Measurements from ENCODE around the gene BARHL1.

The BARHL1 gene

DNA sequence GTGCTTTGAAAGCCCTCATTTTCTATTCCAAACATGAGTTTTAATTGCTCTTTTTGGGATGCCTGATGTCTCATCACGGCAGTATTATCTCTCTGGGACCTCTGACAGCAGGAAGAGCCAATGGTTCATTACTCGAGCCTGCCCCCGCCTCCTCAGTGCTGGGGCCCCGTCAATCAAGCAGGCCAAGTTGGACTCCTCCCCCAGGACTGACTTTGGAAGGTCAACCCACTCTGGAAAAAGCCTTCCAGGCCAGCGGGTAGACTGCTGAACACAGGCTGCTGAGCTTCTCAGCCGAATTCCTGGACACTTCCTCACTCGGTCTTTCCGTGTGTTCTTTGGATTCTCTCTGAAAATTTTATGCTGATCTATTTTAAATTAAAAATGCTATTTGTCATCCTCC, 9.5 kb upstream of the BARHL1 start:
- no peak for DNase-seq (ENCODE audit: low spot score)
- TF ChIP-seq, protein P1, sequence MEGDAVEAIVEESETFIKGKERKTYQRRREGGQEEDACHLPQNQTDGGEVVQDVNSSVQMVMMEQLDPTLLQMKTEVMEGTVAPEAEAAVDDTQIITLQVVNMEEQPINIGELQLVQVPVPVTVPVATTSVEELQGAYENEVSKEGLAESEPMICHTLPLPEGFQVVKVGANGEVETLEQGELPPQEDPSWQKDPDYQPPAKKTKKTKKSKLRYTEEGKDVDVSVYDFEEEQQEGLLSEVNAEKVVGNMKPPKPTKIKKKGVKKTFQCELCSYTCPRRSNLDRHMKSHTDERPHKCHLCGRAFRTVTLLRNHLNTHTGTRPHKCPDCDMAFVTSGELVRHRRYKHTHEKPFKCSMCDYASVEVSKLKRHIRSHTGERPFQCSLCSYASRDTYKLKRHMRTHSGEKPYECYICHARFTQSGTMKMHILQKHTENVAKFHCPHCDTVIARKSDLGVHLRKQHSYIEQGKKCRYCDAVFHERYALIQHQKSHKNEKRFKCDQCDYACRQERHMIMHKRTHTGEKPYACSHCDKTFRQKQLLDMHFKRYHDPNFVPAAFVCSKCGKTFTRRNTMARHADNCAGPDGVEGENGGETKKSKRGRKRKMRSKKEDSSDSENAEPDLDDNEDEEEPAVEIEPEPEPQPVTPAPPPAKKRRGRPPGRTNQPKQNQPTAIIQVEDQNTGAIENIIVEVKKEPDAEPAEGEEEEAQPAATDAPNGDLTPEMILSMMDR (IDR thresholded peaks at IDR 0.05; ENCODE audit: extremely low read depth, missing control alignments): no peak

DNA sequence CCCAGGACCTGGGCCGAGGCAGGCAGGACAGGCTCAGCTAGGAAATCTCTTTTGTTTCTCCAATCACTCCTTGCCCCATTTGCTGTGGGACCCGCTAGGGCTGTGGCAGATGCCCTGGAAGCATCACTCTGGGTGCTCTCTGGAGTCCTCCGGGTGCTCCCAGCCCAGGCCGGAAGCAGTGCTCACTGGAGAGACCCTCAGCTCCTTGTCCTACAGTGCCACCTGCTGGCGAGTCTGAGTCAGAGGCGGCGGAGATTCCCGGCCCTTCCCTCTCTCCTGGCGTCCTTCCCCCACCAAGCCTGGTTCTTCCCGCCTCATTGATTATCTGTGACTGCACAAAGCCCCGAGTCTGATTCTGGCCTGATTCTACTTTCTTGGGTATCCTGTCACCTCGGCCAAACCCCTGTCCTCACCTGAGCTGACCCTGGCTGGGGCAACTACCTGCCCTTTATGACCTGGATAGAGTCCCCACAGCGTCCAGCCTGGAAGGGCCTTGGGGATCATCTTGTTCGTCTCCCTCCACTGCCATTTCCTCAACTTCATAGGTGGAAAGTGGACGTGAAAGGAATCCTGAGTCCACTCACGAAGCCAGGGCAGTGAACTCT, 7.3 kb upstream of the BARHL1 start:
- TF ChIP-seq, protein P1 (IDR thresholded peaks at IDR 0.05; ENCODE audit: extremely low read depth, missing control alignments): peak; percentile 33
- DNase-seq (ENCODE audit: low spot score): peak; percentile 80

DNA sequence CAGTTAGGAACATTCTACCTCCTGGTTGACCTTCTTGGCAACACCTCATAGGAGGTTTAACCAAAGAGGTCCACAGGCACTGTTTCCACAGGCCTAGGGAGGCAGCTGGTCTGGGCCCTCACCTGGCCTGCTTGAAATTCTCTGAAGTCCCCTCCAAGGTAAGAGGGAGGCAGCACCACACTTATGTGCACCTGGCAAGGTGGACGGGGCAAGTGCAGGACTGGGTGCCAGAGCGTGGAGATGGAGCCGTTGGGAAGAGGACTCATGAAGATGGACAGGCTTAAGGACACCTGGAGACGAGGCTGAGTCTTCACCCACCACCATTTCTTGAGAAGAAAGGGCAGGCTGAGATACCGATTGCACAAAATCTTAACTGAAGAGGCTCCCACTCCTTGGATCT, 6.6 kb upstream of the BARHL1 start:
- TF ChIP-seq, protein P1 (IDR thresholded peaks at IDR 0.05; ENCODE audit: extremely low read depth, missing control alignments): no peak

DNA sequence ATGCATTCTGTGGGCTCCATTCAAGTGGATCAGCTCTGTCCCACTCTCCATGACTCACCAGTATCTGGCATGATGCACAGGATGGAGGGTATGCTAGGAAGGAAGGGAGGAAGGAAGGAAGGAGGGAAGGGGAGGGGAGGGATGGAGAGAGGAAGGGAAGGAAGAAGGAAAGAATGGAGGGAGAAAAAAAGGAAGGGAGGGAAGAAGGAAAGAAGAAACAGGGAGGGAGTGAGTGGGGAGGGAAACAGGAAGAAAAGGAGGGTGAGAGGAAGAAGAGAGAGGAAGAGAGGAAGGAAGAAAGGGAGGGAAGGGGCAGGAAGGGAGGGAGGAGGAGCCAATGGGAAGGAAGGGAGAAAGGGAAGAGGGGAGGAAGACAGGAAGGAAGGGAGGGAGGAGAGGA, 5.3 kb upstream of the BARHL1 start:
- DNase-seq (ENCODE audit: low spot score): no peak
- TF ChIP-seq, protein P1 (IDR thresholded peaks at IDR 0.05; ENCODE audit: extremely low read depth, missing control alignments): no peak

More for the DNA sequence above, 6.6 kb upstream of the BARHL1 start:
- DNase-seq (ENCODE audit: low spot score): no peak

DNA sequence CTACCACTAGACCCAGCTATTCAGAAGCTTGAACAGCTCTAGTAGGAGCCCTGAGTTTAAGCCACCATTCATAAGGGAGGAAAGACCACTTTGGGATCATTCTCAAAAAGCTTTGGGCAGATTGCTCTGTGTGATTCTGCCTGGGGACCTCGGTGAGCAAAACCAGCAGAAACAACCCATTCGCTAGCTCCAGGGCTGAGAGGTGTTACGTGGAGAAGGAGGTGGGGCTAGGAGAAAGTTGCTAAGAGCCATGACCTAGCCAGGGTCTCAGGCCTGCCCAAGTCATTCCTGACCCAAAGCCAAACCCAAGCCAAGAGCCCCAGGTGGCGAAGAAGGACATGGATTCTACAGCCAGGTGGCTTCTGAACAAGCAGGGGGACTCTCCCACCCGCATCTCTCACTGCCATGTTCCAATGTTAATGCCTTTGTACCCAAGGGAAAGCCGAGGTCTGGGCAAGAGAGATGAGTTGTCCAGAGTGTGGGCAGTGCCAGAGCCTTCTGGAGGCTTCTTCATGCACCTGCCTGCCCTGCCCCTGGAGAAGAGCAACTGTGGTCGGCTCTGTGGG, 4.0 kb upstream of the BARHL1 start:
- TF ChIP-seq, protein P1 (IDR thresholded peaks at IDR 0.05; ENCODE audit: extremely low read depth, missing control alignments): no peak
- DNase-seq (ENCODE audit: low spot score): no peak

DNA sequence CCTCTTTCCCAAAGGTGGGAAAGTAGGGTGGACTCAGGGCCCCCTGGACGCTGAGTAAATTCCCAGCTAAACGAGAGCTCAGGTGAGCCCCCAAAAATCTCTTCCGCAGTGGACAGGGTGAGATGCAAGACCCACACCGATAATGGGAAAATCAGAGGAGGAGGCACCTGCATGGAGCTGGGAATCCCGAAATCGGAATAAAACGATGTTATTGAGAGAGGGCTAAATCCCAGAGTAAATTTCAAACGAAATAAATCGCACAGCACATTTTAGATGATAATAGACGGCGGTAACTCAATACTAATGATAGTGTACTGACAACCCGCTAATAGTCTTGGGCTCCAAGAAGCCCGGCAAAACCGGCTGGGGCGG, 3.0 kb upstream of the BARHL1 start:
- TF ChIP-seq, protein P1 (IDR thresholded peaks at IDR 0.05; ENCODE audit: extremely low read depth, missing control alignments): no peak
- DNase-seq (ENCODE audit: low spot score): no peak

DNA sequence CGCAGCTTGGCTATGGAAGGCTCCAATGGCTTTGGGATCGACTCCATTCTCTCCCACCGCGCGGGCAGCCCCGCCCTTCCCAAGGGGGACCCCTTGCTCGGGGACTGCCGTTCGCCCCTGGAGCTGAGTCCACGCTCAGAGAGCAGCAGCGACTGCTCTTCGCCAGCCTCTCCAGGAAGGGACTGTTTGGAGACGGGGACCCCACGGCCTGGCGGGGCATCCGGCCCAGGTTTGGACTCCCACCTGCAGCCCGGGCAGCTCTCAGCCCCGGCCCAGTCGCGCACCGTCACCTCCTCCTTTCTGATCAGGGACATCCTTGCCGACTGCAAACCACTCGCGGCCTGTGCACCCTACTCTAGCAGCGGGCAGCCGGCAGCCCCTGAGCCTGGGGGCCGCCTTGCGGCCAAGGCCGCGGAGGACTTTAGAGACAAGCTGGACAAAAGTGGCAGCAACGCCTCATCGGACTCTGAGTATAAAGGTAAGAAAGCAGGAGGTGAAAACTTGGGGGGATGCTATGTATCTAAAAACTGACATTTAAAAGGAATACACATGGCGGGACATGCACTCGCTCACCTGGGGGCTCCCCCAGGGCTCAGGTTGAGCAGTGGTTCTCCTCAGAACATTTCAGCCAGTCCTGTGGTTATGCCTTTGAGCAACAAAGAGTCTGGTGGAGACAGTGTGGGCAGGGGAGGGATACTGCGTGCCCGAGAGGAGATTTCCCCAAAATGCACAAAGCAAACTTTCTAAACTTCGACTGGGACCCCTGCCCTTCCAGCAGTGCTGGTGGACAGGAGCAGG, 579 bp downstream of the BARHL1 start:
- DNase-seq (ENCODE audit: low spot score): no peak
- TF ChIP-seq, protein P1 (IDR thresholded peaks at IDR 0.05; ENCODE audit: extremely low read depth, missing control alignments): no peak
